GM18951 (cell line): ENCODE results near the gene NSF.
"Not testable (repeated sequence)": the region's sequence is repeated elsewhere in the genome, so short reads cannot be mapped to it uniquely, and the experiment has no call there.

Source experiments
- POLR2A ChIP-seq: IDR thresholded peaks from 4 replicates; pipeline ENCODE4 v1.6.1; 2011; ENCODE audit warnings: mild to moderate bottlenecking; ENCODE audit not compliant: insufficient read length, insufficient read depth; ENCODE audit errors: extremely low read depth
- in situ Hi-C: fragments of 300-500 bp; cut with MboI; formaldehyde crosslinking; loops from one replicate; pipeline ENCODE4 v1.12.0; 2022; ENCODE audit warnings: low sequenced_read_pairs, mixed read lengths, inconsistent platforms; ENCODE audit not compliant: unreplicated experiment

The NSF gene

DNA sequence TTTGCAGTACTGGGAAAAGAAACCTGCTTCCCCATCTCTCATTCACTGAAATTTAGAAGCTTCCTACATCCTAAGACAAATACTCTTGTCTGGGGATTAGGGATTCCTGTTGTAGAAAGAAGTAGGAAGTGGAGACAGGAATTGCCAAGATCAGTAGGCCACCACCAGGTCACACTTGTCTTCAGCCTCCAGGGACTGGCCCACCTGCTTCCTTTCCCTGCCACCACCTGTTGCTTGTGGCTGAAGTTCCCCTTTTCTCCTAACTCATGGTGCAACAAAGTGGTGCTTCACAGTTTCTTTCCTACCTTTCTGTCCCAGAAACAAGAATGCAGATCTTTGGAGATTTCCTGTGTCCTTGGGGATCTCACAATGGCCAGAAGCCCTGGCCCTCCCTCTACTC is 145.6 kb downstream of the NSF start:
- no peak for TF ChIP-seq POLR2A
- in situ Hi-C loops, result no loop called here

DNA sequence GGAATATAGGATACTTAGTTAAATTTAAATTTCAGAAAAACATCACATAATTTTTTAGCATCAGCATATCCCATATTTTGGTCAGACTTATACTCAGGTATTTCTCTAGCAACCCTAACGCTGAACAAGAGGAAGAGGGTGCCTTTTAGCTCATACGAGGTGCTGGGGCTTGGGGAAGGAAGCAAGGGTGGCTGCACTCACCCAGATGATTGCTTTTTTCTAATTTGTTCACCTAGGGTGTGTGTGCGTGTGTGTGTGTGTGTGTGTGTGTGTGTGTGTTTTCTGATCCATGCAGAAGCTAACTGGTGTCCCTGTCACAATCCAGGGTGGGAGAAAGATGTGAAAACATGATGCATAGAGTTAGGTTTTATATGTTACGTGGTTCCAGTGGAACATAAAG is 146.9 kb downstream of the NSF start:
- in situ Hi-C loops, result no loop called here
- TF ChIP-seq POLR2A, result no peak

DNA sequence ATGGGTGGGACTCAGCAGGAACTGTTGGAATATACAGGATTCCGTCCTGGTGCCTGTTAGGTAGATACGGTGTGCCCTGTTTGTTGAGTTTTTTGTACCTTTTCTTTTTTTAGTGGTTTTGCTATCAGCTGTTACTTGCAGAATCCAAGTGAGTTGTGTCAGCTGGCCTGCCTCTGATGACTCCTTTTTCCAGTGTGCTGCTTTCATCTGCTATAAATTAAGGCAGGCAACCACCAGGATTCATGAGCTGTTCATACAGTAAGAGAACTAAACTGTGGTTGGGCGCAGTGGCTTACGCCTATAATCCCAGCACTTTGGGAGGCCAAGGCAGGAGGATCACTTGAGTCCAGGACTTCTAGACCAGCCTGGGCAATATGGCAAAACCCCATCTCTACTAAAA is 148.1 kb downstream of the NSF start:
- in situ Hi-C loops, result no loop called here
- no peak for TF ChIP-seq POLR2A

DNA sequence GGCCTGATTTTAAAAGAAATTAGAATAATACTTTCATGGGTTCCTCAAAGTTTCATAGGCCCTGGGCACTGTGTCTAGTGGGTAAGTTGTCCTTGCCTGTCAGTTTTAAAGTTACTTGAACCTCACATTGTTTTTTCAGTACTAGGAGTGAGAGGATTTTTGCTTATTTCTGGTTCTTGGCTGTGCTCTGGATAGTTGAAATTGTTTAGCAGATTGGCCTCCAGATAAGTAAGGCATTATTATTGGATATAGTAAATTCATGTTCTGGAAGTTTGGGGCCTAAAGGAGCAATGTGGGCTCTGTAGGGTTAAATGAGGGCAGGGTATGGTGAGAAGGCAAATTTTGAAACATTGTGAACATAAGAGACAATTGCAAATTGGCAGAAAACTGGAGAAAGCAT is 149.5 kb downstream of the NSF start:
- in situ Hi-C loops, result no loop called here
- TF ChIP-seq POLR2A, result no peak

DNA sequence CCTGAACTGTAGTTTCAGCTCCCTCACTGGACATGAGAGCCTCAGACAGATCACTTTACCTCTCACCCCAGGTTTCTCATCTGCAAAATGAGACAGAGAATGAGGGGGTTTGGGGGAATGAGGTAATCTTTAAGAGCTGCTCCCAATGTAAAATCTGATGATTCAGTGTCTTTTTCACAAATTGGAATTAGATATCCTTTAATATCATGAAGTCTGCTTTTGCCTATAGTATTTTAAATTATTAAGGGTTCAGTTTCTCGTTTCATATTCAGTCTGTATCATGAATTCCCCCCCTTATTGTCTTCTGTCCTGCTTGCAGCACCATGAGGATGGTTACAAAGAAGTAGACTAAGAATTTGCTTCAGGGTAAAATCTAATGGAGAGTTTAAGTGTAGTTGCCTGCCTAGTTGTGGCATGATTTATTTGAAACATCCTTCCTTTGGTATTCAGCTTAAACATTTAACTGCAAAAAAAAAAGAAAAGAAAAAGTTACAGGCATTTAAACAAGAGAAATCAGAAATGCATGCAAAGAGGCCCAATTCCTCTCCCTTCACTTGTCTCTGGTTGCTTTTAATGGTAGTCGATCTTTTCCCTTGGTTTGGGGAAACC is 150.8 kb downstream of the NSF start:
- in situ Hi-C loops, result no loop called here
- TF ChIP-seq POLR2A, result no peak

DNA sequence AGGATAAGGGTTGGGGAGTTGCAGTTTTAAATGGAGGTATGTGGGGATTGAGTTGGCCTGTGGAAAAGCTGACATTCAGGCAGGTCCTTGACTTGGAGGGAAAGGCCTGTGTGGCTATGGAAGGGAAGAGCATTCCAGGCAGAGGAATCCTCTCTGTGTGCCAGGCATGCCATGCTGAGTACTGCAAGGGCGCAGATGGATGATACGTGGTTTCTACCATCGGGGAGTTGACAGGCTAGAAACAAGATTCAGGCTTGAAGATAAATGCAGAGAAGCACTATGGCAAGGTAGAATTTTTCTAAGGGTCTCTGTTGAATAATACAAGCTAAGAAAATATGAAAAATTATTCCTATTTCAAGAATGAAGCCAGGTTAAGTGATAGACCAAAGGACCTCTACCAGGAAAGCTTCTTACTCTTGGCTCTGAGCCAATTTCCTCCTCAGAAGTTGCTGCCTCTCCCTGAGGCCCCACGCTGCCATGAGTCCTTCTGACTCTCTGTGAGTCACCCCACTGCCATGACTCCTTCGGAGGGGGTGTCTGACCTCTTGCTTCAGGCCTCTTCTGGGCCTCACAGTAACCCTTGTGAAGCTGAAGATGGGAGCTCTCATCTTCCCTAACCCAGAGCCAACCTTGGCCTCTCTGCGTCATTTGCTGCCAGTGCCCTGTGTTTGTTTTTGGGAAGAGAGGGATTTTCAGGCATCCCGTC is 152.2 kb downstream of the NSF start:
- no peak for TF ChIP-seq POLR2A
- in situ Hi-C loops, result no loop called here

DNA sequence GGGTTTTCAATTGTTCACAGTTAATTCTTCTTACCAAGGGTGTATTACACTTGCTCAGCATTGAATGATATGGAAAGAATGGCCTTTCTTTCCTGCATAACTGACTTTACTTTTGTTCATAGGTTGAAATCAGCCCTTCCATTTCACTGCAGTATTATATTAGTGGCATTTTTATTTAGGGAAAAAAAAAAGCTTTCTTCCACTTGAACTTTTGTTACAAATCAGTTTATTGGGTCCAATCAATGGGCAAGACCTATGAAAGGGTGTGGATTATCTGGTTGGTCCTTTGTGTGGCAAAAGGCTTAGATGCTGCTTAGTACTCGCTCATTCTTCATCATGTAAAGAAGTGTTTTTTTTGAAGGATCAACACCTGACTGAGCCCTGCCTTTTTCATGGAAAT is 154.0 kb downstream of the NSF start:
- TF ChIP-seq POLR2A, result no peak
- in situ Hi-C loops, result no loop called here

DNA sequence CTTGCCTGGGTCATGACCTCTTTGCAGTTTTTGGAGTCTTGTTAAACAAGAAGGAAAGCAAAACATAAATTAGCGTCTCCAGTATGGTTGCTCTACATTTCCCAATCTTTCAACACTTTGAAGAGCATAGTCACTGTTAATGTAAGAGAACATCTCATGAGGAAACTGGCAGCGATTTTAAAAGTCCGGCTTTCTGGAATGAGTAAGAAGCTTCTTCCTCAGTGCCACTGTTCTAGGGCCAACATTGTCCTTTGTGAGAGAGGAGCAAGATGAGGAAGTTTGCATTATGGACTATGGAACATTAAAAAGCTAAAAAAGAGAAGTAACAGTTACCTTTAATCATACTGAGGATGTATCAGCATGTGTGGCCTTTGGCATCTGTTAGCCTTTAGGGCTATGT is 154.9 kb downstream of the NSF start:
- no peak for TF ChIP-seq POLR2A
- in situ Hi-C loops, result no loop called here

DNA sequence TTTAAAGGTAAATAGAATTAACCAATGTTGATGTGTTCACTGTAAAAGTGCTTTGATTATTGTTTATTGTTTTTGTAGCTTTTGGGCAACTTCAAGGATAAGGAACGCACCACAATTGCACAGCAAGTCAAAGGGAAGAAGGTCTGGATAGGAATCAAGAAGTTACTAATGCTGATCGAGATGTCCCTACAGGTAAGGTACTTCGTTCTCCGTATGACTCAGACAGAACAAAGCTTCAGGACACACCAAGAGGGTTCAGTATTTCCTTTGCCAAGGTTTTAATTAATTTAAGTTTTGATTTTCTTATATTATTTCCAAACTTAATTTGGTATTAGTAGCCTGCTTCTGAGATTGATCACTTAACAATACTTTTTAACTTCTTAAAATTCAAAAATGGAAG is 161.0 kb downstream of the NSF start:
- TF ChIP-seq POLR2A, result no peak
- in situ Hi-C loops, result no loop called here

DNA sequence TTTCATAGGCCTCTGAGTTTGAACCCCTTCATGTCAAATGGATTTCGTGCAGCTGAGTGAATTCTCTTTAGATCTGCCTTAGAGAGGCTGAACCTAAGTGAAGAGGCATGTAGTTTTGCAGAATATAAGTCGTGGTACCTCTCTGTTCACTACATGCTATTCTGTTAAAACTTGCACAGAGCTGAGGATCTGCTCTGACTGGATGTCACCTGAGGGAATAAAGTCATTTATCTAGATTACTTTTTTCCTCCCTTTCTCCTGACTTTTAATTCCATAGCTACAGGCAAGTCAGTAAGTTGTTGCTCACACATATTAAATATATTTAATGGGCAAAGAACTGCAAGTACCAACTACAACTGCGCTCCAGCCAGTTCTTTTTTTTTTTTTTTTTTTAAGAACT is 163.3 kb downstream of the NSF start:
- TF ChIP-seq POLR2A, result no peak
- in situ Hi-C loops, result no loop called here

DNA sequence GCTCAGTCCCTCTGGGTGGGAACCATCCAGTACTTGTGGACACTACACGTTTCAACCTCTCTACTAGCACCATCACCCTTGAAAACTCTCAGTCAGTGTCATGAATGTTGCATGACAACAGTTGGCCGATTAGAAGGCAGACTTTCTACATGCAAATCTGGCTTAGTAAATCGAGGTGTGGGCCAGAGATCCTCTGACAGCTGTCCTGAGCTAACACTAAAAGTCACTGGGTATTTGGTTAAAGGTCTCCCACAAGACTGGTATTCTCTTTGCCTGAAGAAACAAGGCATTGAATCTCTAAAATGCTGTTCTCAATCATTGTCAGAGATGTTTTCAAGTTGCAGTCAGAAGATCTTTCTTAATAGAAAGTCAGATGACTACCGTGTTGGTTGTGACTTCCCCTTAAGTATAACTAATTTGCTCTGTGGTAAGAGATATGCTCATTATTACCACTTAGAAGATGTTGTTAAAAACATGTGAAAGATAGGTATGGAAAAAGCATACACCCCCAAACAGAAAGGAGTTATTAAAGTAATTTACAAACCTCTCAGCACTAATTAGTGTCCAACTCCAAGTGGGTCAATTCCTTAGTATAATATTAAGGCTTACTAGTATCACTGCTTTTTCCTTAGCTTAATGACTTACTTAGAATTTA is 165.7 kb downstream of the NSF start:
- in situ Hi-C loops, result no loop called here

DNA sequence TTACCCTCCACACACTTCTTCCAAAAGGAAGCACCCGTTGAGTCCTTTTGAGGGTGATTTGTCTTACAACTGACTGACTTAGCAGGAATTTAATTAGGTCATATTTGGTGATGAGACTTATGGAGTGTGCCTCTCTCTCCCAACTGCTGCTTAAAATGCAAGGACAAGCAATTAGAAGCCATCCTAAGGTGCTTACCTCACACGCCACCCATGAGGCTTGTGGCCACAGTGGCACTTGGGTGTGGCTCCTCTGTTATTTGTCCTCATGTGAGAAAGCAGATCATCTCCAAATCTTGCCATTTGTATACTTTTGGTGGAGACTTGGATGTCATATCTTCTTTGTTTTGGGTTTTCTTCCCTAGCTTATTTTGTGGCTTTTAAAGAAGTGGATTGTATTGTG is 166.4 kb downstream of the NSF start:
- in situ Hi-C loops, result no loop called here
- no peak for TF ChIP-seq POLR2A

More for the DNA sequence above, 165.7 kb downstream of the NSF start:
- TF ChIP-seq POLR2A, result no peak

DNA sequence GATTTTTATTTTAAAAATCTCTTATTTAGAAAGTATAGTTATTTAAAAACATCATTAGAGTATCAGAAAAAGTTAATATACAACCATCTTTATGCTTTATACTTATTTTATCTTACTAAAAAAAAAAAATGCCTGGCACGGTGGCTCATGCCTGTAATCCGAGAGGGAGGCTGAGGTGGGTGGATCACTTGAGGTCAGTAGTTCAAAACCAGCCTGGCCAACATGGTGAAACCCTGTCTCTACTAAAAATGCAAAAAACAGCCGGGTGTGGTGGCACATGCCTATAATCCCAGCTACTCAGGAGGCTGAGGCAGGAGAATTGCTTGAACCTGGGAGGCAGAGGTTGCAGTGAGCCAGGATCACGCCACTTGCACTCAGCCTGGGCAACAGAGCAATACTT is 167.1 kb downstream of the NSF start:
- in situ Hi-C loops, result not testable (repeated sequence)

DNA sequence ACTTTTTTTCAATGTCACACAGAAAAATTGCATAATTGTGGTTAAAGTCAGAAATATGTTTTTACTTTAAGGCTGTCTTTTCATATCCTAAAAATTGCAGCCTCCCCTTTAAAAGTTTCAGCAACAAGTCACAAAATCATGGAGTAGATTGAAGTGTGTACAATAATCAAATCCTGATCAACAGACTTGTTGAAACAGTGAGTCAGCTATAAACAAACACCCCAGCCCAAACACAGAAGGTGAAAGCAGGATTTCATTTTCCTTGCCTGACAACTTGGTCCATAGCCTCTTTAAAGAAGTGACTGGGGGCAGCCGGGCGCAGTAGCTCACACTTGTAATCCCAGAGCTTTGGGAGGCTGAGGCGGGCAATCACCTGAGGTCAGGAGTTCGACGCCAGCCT is 168.1 kb downstream of the NSF start:
- in situ Hi-C loops, result no loop called here
- no peak for TF ChIP-seq POLR2A
